ENCODE results near the gene DCAF8L2. TPM values are rescaled to one million over a fixed set of nuclear protein-coding genes. Genes with fewer than 3 reads are reported as not detected.
"Not testable (repeated sequence)": the region's sequence is repeated elsewhere in the genome, so short reads cannot be mapped to it uniquely, and the experiment has no call there.

Gene DCAF8L2
- total RNA-seq (2014; rRNA removed; shearing (Covaris generic); ENCODE audit: low replicate concordance): not detected in 2 replicates

DNA sequence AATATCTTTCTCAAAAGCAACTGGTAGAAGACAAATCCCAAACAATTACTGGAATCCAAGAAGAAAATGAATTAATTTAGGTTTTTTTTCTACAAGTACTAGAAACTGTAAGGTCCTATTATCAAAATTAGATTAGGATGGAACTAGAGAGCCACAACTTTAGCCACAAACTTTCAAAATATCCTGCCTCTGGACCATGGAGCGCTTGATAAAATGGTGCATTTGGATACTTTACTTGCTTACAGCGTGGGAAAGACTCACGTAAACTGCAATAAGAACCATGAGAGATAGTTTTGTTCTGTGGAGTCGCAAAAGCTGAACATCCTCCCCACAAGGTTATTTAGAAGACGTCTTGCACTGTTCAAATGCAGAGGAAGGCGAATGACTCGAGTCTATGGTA is at the start of gene DCAF8L2:
Gene DCAF8L2 (plus strand): TSS at position 301 of the 400 bp plus-strand sequence. CDS start 156,552 bp downstream, outside the sequence.
- in situ Hi-C loops (cut with HindIII; ENCODE audit: low pct_unique_long_range_greater_than_20kb, low sequenced_read_pairs): no loop called here
- DNase-seq (ENCODE audit: low read depth): no peak

DNA sequence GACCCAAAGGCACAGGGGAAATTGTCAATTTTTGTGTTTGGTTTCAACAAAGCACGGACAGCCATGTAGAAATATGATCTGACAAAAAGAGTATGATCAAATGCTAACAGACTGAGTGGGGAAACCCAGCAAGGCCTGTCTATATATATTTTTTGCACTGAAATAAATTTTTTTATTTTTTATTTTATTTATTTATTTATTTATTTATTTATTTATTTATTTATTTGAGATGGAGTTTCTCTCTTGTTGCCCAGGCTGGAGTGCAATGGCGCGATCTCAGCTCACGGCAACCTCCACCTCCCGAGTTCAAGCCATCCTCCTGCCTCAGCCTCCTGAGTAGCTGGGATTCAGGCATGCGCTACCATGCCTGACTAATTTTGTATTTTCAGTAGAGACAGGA is 49.0 kb upstream of the DCAF8L2 start:
- DNase-seq (ENCODE audit: low read depth); in situ Hi-C loops (cut with HindIII; ENCODE audit: low pct_unique_long_range_greater_than_20kb, low sequenced_read_pairs): not testable (repeated sequence)

DNA sequence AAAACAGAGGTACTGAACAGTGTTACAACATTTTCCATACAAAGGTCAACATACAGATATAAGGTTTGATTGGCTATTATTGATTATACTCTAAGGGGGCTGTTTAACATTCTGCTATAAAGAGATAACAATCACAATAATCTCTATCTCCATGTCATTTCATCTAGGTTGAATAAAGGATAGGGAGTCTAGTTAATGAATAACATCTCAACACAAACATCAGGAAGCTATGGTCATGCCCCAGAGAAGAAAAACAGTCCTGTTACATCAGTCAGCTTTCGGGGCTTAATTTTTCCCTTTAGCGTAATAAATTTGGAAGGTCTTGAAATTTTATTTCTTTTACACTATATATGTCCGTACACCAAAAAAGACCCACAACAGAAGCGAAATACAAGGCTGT is 41.5 kb upstream of the DCAF8L2 start:
- in situ Hi-C loops (cut with HindIII; ENCODE audit: low pct_unique_long_range_greater_than_20kb, low sequenced_read_pairs): no loop called here
- DNase-seq (ENCODE audit: low read depth): no peak

DNA sequence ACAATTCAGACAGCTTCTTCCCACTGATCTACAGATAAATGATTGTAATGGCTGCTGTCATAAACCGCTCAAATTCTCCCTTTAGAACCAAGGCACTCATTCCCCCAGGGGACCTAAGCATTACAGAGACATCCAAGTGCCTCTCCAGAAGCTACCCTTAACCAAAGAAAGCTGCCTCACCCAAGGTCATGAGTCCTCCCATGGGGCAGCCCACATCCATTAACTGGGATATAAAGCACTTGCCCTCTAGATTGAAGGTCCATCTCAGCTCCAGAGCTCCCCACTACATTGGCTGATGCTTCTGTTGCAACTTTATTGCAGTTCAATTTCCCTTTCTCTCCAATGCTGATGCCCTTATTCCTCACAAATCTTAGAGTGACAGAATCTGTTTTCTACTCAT is 40.5 kb upstream of the DCAF8L2 start:
- in situ Hi-C loops (cut with HindIII; ENCODE audit: low pct_unique_long_range_greater_than_20kb, low sequenced_read_pairs): no loop called here

DNA sequence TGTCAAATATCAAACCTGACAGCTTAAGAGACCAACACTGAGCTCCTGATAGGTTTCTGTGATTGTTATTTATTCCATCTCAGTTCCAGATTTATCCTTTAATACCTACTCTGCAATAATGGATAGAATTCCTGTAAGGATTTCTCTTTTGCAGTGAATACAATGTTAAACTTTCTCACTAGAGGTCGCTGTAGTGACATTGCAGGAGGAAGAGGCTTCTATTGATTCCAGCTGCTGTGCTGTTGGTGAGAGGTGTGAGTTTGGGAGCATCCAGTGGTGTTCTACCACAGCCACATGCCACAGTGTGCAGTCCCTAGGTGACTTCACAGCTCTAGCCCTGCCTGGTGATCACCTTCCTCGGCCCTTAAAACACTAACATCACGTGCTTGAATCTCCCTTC is 34.6 kb upstream of the DCAF8L2 start:
- peak; percentile 6 for DNase-seq (ENCODE audit: low read depth)
- in situ Hi-C loops (cut with HindIII; ENCODE audit: low pct_unique_long_range_greater_than_20kb, low sequenced_read_pairs): no loop called here

More for the DNA sequence above, 40.5 kb upstream of the DCAF8L2 start:
- no peak for DNase-seq (ENCODE audit: low read depth)

DNA sequence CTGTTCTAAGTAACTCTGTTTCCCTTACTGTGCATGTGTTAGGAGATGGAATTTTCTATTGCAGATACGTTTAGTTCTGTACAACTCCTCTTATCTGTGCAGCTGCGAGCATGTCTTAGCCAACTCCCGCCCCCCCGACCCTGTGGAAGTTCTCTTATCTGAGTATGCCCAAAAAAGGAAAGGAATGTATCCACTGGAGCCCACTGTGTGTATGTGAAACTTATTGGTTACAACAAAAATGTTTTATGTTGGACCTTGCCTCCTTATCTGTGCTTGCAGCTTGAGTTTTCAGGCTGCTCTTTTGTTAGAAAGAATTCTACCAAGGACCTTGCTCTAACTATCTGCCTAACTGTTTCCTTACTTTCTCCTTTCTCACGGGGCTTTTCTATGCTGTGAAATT is 24.2 kb upstream of the DCAF8L2 start:
- no peak for DNase-seq (ENCODE audit: low read depth)
- in situ Hi-C loops (cut with HindIII; ENCODE audit: low pct_unique_long_range_greater_than_20kb, low sequenced_read_pairs): no loop called here

DNA sequence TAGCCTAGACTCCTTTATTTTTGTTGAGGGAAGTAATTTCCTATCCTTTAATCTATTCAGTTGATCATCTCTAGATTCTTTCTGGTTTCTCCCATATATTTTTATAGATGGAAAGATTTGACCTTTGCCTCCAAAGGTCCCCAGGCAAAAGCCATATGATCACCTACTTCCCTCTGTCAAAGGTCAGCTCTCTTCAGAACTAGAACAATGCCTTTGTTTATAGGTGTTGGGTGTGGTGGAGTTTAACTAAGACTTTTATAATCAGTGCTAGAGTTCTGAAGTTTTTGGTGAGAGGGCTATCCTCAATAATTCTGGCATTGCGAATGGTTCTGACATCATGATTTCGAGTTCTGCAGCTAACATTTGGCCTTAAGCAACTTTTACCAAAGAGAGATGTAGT is 19.0 kb upstream of the DCAF8L2 start:
- in situ Hi-C loops (cut with HindIII; ENCODE audit: low pct_unique_long_range_greater_than_20kb, low sequenced_read_pairs): no loop called here

DNA sequence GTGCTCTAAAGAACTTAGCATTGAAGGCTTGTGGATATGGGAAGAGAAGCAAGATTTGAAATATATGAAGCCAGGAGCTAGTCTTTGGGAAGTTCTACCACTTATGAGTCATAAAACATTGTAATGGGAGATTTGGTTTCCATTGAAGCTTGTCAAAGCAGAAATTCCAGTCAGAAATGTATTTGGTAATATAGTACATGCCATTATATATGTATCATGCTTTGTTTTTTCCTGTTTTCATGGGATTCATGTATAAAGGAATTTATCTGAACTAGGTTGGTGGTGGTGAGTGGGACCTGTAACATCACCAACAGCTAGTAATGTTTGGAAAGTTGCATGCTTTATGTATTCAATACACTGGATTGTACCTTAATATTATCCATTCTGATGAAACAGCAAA is 14.6 kb upstream of the DCAF8L2 start:
- in situ Hi-C loops (cut with HindIII; ENCODE audit: low pct_unique_long_range_greater_than_20kb, low sequenced_read_pairs): no loop called here
- no peak for DNase-seq (ENCODE audit: low read depth)

More for the DNA sequence above, 19.0 kb upstream of the DCAF8L2 start:
- DNase-seq (ENCODE audit: low read depth): no peak

DNA sequence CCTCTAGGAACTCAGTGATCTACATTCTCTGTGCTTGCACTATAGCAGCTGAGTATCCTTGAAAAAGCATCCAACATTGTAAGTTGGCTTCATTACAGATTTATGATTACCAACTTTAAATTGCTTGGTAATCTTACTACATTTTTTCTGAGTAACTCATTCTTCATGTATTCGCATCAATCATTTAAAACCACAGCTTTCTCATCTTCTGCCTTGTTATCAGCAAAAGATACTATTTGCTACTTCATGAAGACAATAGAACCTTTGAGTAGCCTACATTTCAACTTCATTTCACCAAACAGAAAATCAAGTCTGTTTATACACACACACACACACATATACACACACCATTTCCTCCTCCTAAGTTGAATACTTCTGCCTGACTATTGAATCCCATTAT is 6.2 kb upstream of the DCAF8L2 start:
- in situ Hi-C loops (cut with HindIII; ENCODE audit: low pct_unique_long_range_greater_than_20kb, low sequenced_read_pairs): no loop called here
- no peak for DNase-seq (ENCODE audit: low read depth)

DNA sequence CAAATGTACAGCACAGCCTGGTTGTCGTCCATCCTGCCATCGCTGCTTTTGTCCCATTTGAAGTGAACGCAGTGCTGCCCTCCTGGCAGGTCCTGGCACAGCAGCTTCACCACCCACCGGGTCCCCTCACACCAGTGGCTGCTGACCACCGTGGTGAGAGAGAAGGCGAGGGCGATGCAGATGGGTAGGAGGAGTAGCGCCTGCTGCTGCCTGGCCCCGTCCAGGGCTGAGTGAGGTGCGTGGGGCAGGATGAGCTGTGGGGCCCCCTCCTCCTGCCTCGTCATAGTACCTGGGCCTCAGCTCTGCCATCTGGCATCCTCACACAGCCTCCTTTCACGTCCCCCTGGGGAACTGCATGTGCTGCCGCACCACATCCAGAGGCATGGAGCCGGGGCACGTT is 1.8 kb downstream of the DCAF8L2 start:
- in situ Hi-C loops (cut with HindIII; ENCODE audit: low pct_unique_long_range_greater_than_20kb, low sequenced_read_pairs): no loop called here
- no peak for DNase-seq (ENCODE audit: low read depth)

DNA sequence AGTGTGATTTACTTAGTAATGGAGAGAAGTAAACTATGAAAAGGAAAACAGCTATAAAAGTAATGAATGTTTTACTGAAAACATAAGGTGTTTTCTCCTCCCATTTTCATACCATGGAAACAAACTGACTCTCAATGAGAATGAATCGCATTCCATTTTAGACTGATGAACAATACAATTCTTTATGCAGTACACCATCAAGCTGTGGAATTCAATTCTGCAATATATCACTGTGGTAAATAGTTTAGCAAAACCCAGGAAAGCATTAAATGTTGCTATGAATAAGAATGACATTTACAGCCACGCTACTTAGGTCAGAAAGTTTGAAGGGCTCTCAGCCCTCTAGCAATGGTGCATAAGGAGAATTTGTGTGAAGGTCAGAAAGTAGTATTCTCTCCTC is 7.4 kb downstream of the DCAF8L2 start:
- no peak for DNase-seq (ENCODE audit: low read depth)
- in situ Hi-C loops (cut with HindIII; ENCODE audit: low pct_unique_long_range_greater_than_20kb, low sequenced_read_pairs): no loop called here

DNA sequence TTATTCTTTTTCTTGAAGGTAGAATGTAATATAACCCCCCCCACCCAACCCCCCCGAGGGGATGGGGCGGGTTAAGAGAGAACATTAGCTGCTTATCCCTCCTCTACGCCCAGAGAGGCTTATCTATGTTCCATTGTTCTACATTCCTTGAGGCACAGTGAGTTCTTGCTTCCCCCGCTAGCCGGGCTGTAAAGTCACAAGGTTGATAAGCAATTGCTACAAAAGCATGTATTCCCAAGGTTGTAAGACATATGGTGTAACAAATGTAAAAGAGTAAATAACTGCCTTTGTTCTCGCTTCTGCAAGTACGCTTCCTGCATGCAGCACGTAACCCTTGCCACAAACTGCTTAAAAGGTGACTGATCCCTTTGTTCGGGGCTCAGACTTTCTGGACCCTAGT is 8.2 kb downstream of the DCAF8L2 start:
- in situ Hi-C loops (cut with HindIII; ENCODE audit: low pct_unique_long_range_greater_than_20kb, low sequenced_read_pairs): no loop called here
- no peak for DNase-seq (ENCODE audit: low read depth)

DNA sequence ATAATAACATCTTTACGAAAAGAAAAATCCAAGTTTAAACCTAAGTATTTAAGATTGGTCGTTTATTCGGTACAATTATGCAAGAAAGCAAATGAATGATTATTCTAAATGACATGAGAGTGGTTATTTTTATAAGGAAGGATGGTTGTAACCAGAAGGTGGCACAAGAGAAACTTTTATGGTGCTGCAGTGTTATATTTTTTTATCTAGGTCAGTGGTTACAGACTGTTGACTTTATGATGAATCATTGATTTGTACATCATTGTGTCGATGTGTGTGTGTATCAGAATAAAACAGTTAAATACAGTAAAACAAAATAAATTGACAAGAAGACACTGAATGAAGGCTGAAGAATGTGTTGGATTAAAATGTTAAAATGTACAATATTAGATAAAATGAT is 9.8 kb downstream of the DCAF8L2 start:
- DNase-seq (ENCODE audit: low read depth): peak; percentile 41

DNA sequence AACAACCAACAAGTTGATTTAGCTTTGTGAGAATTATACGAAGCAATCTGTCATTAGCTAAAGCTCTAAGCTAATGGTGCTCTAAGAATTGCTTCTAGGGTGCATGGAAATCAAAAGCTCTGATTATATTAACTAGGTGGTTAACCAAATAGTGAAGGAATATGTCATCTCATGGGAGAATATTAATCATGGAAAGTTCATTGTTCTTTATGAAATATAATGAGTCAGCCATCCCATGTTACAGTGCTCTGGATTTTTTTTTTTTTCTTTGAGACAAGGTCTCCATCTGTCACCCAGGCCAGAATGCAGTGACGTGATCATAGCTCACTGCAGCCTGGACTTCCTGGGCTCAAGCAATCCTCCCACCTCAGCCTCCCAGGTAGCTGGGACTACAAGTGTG is 10.5 kb downstream of the DCAF8L2 start:
- in situ Hi-C loops (cut with HindIII; ENCODE audit: low pct_unique_long_range_greater_than_20kb, low sequenced_read_pairs): no loop called here
- no peak for DNase-seq (ENCODE audit: low read depth)

More for the DNA sequence above, 9.8 kb downstream of the DCAF8L2 start:
- in situ Hi-C loops (cut with HindIII; ENCODE audit: low pct_unique_long_range_greater_than_20kb, low sequenced_read_pairs): no loop called here

DNA sequence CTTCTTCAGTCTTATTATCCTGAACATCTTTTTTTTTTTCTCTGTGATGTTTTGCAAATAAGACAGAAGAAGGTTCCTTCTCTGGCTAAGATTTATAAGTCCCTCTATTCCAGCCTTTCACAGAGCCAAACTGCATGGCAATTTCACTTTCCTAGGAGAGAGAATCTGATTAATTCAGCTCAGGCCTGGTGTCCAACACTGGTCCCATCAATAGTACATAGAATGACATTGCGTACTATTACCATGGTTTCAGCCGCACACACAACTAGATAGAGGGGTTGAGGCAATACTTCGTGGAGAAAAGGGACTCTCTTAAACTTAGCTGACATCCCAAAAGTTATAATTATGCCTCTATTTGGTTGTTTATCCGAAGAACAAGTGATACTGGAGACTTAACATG is 18.5 kb downstream of the DCAF8L2 start:
- no peak for DNase-seq (ENCODE audit: low read depth)
- in situ Hi-C loops (cut with HindIII; ENCODE audit: low pct_unique_long_range_greater_than_20kb, low sequenced_read_pairs): no loop called here

DNA sequence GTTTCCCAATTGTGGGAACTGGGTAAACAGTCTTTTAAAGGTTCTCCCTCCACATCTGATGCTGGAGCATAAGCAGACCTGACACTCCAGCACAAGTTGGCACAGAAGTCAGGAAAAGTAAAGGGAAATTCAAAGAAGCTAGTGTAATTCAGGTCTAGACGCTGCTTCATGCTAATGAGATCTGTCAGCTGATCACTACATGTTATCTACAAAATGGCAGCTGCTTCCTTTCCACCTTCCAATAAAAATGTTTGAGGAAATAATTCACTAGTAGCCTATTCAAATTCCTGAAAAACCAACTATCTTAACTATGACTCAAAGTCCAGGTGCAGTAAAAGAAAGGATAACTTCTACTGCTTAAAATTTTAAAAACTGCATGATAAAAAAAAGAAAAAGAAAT is 29.3 kb downstream of the DCAF8L2 start:
- in situ Hi-C loops (cut with HindIII; ENCODE audit: low pct_unique_long_range_greater_than_20kb, low sequenced_read_pairs): no loop called here
- DNase-seq (ENCODE audit: low read depth): no peak

DNA sequence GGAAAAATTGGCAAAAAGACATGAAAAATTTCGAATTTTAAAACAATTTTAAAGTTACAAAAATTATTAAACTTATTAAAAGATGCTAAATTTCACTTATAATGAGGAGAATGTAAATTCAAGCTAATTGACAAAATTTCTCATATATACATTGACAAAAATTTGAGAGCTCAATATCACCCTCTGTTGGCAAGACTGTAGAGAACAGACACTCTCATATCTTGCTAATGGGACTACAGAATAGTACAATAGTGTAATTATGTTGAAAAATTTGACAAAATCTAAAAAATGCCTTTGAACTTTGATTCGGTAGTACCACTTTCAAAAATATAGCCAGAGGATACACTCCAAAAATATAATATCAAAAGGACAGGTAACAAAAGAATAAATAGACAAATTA is 29.8 kb downstream of the DCAF8L2 start:
- DNase-seq (ENCODE audit: low read depth): no peak
- in situ Hi-C loops (cut with HindIII; ENCODE audit: low pct_unique_long_range_greater_than_20kb, low sequenced_read_pairs): no loop called here

DNA sequence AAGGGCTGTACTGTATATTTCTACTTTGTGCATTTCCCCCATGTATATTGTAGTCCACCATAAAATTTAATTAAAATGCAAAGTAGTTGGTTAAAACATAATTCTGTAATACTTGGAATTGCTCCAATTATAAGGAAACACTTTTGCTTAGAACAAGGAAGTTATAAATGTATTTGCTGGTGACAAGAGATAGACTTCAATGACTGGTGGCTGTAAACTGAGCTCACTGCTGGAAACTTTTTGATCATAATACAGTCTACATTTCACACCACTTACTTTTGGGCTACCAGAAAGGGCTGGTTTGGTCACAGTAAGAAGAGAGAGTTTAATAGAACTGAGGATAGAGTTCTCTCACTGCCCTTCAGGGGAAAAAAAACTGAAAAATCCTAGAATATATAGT is 32.7 kb downstream of the DCAF8L2 start:
- in situ Hi-C loops (cut with HindIII; ENCODE audit: low pct_unique_long_range_greater_than_20kb, low sequenced_read_pairs): no loop called here
- no peak for DNase-seq (ENCODE audit: low read depth)

DNA sequence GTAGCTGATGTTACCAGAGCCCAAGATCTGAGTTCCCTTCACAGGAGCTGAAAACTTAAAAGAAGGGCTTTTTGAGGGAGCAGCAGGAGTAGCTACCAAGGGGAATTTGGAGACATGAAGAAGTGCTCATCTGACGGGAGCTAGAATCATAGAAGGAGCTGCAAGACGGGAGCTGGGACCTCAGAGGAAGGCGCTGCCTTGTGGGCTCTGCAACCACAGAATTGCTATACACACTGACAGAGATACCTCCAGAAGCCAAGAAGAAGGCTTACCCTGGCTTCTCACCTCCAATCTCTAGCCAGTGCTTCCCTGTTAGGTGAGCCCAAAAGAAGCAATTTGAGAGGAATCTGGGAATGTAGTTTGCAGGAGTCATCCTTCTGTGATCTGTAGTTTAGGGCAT is 35.9 kb downstream of the DCAF8L2 start:
- no peak for DNase-seq (ENCODE audit: low read depth)
- in situ Hi-C loops (cut with HindIII; ENCODE audit: low pct_unique_long_range_greater_than_20kb, low sequenced_read_pairs): no loop called here

DNA sequence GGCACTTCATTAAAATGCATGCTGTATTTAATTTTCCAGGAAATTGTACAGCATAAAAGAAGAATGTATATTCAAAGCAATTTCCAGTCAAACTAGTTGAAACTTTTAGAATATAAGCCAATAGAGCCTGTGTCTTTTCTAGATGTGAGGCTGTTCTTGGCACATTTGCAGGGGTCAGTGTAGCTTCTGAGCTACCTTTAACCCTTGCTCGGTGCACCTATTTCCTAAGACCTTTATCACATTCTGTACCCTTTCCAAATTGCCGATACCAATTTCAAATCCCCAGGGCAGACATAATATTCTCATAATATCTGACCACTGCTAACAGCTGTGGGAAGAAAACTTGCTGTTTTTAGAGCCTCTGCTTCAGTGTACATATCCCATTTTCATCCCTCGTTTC is 43.2 kb downstream of the DCAF8L2 start:
- in situ Hi-C loops (cut with HindIII; ENCODE audit: low pct_unique_long_range_greater_than_20kb, low sequenced_read_pairs): no loop called here
- no peak for DNase-seq (ENCODE audit: low read depth)

DNA sequence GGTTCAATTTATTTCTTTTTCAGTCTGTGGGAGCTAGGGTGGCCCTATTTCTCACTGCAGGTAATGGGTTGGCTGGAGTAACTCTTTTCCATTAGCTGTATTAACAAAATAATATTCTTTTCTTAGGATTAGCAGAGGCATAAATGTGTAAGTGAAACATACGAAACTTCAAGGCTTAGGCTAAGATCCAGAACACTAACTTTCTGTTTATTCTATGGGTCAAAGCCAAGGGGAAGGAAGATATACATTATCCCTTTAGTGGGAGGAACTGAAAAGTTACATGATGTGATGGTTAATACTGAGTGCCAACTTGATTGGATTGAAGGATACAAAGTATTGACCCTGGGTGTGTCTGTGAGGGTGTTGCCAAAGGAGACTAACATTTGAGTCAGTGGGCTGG is 66.4 kb downstream of the DCAF8L2 start:
- in situ Hi-C loops (cut with HindIII; ENCODE audit: low pct_unique_long_range_greater_than_20kb, low sequenced_read_pairs): no loop called here
- DNase-seq (ENCODE audit: low read depth): no peak
